ENCODE results near the gene CASP3. TPM values are rescaled to one million over a fixed set of nuclear protein-coding genes. Genes with fewer than 3 reads are reported as not detected.
"Not testable (repeated sequence)": the region's sequence is repeated elsewhere in the genome, so short reads cannot be mapped to it uniquely, and the experiment has no call there.

The CASP3 gene
- total RNA-seq, 2 donors from 2014 or later: 11.4 to 17.5 TPM

GRCh38 chr4:184664445-184665210 lies 15.4 kb upstream of the CASP3 start:
- Histone ChIP-seq H3K36me3 (peaks cover 8% of the 10 kb centered on the region), H3K4me3 (no peak overlapping the region), H3K27me3 (replicated peaks; ENCODE audit: insufficient read depth) (no peaks in the 10 kb centered on the region), H3K4me1 (ENCODE audit: control insufficient read depth in 1 of 2, low read depth in 2 of 2) (peaks cover 5 to 8% of the 10 kb centered on the region in 2 donors), H3K9me3 (no peaks in the 10 kb centered on the region), H3K27ac (no peak overlapping the region)
- DNase-seq (ENCODE audit: low spot score): no peak
- no peak for TF ChIP-seq CTCF (IDR thresholded peaks at IDR 0.05)
- ATAC-seq (ENCODE audit: insufficient number of reproducible peaks, low FRiP score, low read depth): no peak

- Histone ChIP-seq H3K4me1 (ENCODE audit: control insufficient read depth in 1 of 2, low read depth in 2 of 2) (peaks cover 5 to 8% of the 10 kb centered on the region in 2 donors), H3K36me3 (no peaks in the 10 kb centered on the region), H3K27ac (no peak overlapping the region), H3K27me3 (replicated peaks; ENCODE audit: insufficient read depth) (no peaks in the 10 kb centered on the region), H3K4me3 (no peak overlapping the region), H3K9me3 (no peaks in the 10 kb centered on the region)
- ATAC-seq (ENCODE audit: insufficient number of reproducible peaks, low FRiP score, low read depth) (no peak), DNase-seq (ENCODE audit: low spot score) (no peak)
- TF ChIP-seq CTCF (IDR thresholded peaks at IDR 0.05): no peak
Observed at GRCh38 chr4:184662236-184662635, 13.0 kb upstream of the CASP3 start.

- H3K27ac ChIP-seq: no peak overlapping the region
- peaks cover 8% of the 10 kb centered on the region in 2 donors for H3K4me1 ChIP-seq (ENCODE audit: control insufficient read depth in 1 of 2, low read depth in 2 of 2)
- ATAC-seq (ENCODE audit: insufficient number of reproducible peaks, low FRiP score, low read depth) (no peak), DNase-seq (ENCODE audit: low spot score) (no peak)
- no peak for TF ChIP-seq CTCF (IDR thresholded peaks at IDR 0.05)
- no peaks in the 10 kb centered on the region for H3K36me3 ChIP-seq
- H3K27me3 ChIP-seq (replicated peaks; ENCODE audit: insufficient read depth): no peaks in the 10 kb centered on the region
- no peak overlapping the region for H3K4me3 ChIP-seq
- no peaks in the 10 kb centered on the region for H3K9me3 ChIP-seq
Observed at GRCh38 chr4:184660978-184661377, 11.7 kb upstream of the CASP3 start.

GRCh38 chr4:184657820-184658219 lies 8.6 kb upstream of the CASP3 start:
- H3K27ac ChIP-seq; H3K4me3 ChIP-seq; H3K27me3 ChIP-seq (replicated peaks; ENCODE audit: insufficient read depth); H3K36me3 ChIP-seq; DNase-seq (ENCODE audit: low spot score); H3K9me3 ChIP-seq; ATAC-seq (ENCODE audit: insufficient number of reproducible peaks, low FRiP score, low read depth): not testable (repeated sequence)
- H3K4me1 ChIP-seq (ENCODE audit: control insufficient read depth in 1 of 2, low read depth in 2 of 2): peaks cover 8 to 13% of the 10 kb centered on the region in 2 donors

GRCh38 chr4:184657144-184657543 lies 7.9 kb upstream of the CASP3 start:
- Histone ChIP-seq H3K9me3 (no peaks in the 10 kb centered on the region), H3K4me3 (no peak overlapping the region), H3K27me3 (replicated peaks; ENCODE audit: insufficient read depth) (no peaks in the 10 kb centered on the region), H3K27ac (no peak overlapping the region), H3K36me3 (no peaks in the 10 kb centered on the region), H3K4me1 (ENCODE audit: control insufficient read depth in 1 of 2, low read depth in 2 of 2) (peaks cover 4 to 7% of the 10 kb centered on the region in 2 donors)
- no peak for ATAC-seq (ENCODE audit: insufficient number of reproducible peaks, low FRiP score, low read depth)
- no peak for TF ChIP-seq CTCF (IDR thresholded peaks at IDR 0.05)
- no peak for DNase-seq (ENCODE audit: low spot score)

All from thoracic aorta (tissue), 2 donors.